Measurements from ENCODE around the gene USP47. TPM values are rescaled to one million over a fixed set of nuclear protein-coding genes. Genes with fewer than 3 reads are reported as not detected.

Gene USP47
- total RNA-seq, 2 experiments from 2014 or later = 34.5 to 38.4 TPM

- no peaks in the 10 kb centered on the region for H3K27me3 Mint-ChIP-seq (ENCODE audit: low read depth)
- POLR2A ChIA-PET = no interaction called here
Measured at GRCh38 chr11:11867720-11868119, 25.9 kb downstream of the USP47 start.

GRCh38 chr11:11871991-11872401 lies 30.2 kb downstream of the USP47 start:
- Mint-ChIP-seq H3K9me3 (ENCODE audit: insufficient read depth) (peaks cover 11% of the 10 kb centered on the region), H3K36me3 (ENCODE audit: low read depth) (peaks cover 12% of the 10 kb centered on the region), H3K4me1 (ENCODE audit: low read depth) (peaks cover 31% of the 10 kb centered on the region), H3K4me3 (no peak overlapping the region), H3K27ac (no peak overlapping the region), H3K27me3 (ENCODE audit: low read depth) (no peaks in the 10 kb centered on the region)
- ATAC-seq (no peak), DNase-seq (no peak)
- ChIA-PET CTCF (interaction anchor here (1.2 to 1.4 kb wide), 2 partner anchors 11 to 72 kb away, joined by 3 to 5 read pairs; no protein-coding TSS in a partner anchor), POLR2A (interaction anchor here (1.1 kb wide), 2 partner anchors 8 to 30 kb away, joined by 5 read pairs; partner anchors contain the start of gene USP47)

More at GRCh38 chr11:11867720-11868119, 25.9 kb downstream of the USP47 start:
- ATAC-seq = no peak
- peaks cover 53% of the 10 kb centered on the region for H3K4me1 Mint-ChIP-seq (ENCODE audit: low read depth)
- DNase-seq = no peak
- H3K4me3 Mint-ChIP-seq = no peak overlapping the region
- CTCF ChIA-PET = interaction anchor here (1.4 kb wide), 1 partner anchor 25 kb away, joined by 3 read pairs; no protein-coding TSS in a partner anchor
- no peak overlapping the region for H3K27ac Mint-ChIP-seq
- peaks cover 12% of the 10 kb centered on the region for H3K9me3 Mint-ChIP-seq (ENCODE audit: insufficient read depth)
- peaks cover 16% of the 10 kb centered on the region for H3K36me3 Mint-ChIP-seq (ENCODE audit: low read depth)

GRCh38 chr11:11876458-11876857 lies 34.7 kb downstream of the USP47 start:
- H3K4me1 Mint-ChIP-seq (ENCODE audit: low read depth) = peaks cover 16% of the 10 kb centered on the region

GRCh38 chr11:11880179-11880578 lies 38.4 kb downstream of the USP47 start:
- H3K36me3 Mint-ChIP-seq (ENCODE audit: low read depth) = peaks cover 19% of the 10 kb centered on the region
- H3K9me3 Mint-ChIP-seq (ENCODE audit: insufficient read depth) = no peaks in the 10 kb centered on the region
- H3K27me3 Mint-ChIP-seq (ENCODE audit: low read depth) = no peaks in the 10 kb centered on the region
- no peak for DNase-seq
- CTCF ChIA-PET = interaction anchor here (1.0 to 2.4 kb wide), 6 partner anchors 17 to 87 kb away, joined by 3 to 6 read pairs (median 4); no protein-coding TSS in a partner anchor
- peaks cover 19% of the 10 kb centered on the region for H3K4me1 Mint-ChIP-seq (ENCODE audit: low read depth)
- POLR2A ChIA-PET = interaction anchor here (0.7 to 0.9 kb wide), 2 partner anchors 9 to 600 kb away, joined by 3 to 5 read pairs; no protein-coding TSS in a partner anchor
- ATAC-seq = no peak
- no peak overlapping the region for H3K27ac Mint-ChIP-seq
- H3K4me3 Mint-ChIP-seq = no peak overlapping the region

More at GRCh38 chr11:11876458-11876857, 34.7 kb downstream of the USP47 start:
- DNase-seq (no peak), ATAC-seq (no peak)
- H3K36me3 Mint-ChIP-seq (ENCODE audit: low read depth) = peaks cover 10% of the 10 kb centered on the region
- H3K9me3 Mint-ChIP-seq (ENCODE audit: insufficient read depth) = no peaks in the 10 kb centered on the region
- ChIA-PET POLR2A (interaction anchor here (0.7 kb wide), 1 partner anchor 364 kb away, joined by 3 read pairs; no protein-coding TSS in a partner anchor), CTCF (interaction anchor here (0.7 to 1.7 kb wide), 7 partner anchors 11 to 85 kb away, joined by 3 to 7 read pairs (median 3); no protein-coding TSS in a partner anchor)
- no peak overlapping the region for H3K4me3 Mint-ChIP-seq
- H3K27ac Mint-ChIP-seq = no peak overlapping the region
- H3K27me3 Mint-ChIP-seq (ENCODE audit: low read depth) = no peaks in the 10 kb centered on the region

- DNase-seq (no peak), ATAC-seq (no peak)
- Mint-ChIP-seq H3K27ac (no peak overlapping the region), H3K4me3 (no peak overlapping the region), H3K27me3 (ENCODE audit: low read depth) (no peaks in the 10 kb centered on the region), H3K9me3 (ENCODE audit: insufficient read depth) (no peaks in the 10 kb centered on the region), H3K4me1 (ENCODE audit: low read depth) (peaks cover 22% of the 10 kb centered on the region), H3K36me3 (ENCODE audit: low read depth) (peaks cover 43% of the 10 kb centered on the region)
- ChIA-PET CTCF (interaction anchor here (1.7 to 2.7 kb wide), 2 partner anchors 33 to 39 kb away, joined by 4 to 10 read pairs; no protein-coding TSS in a partner anchor), POLR2A (no interaction called here)
Measured at GRCh38 chr11:11882539-11882938, 40.8 kb downstream of the USP47 start.

GRCh38 chr11:11884351-11884750 lies 42.6 kb downstream of the USP47 start:
- Mint-ChIP-seq H3K27me3 (ENCODE audit: low read depth) (no peaks in the 10 kb centered on the region), H3K27ac (no peak overlapping the region), H3K4me1 (ENCODE audit: low read depth) (peaks cover 26% of the 10 kb centered on the region), H3K4me3 (no peak overlapping the region), H3K36me3 (ENCODE audit: low read depth) (peaks cover 54% of the 10 kb centered on the region), H3K9me3 (ENCODE audit: insufficient read depth) (no peaks in the 10 kb centered on the region)
- POLR2A ChIA-PET = interaction anchor here (1.3 kb wide), 1 partner anchor 42 kb away, joined by 4 read pairs; no protein-coding TSS in a partner anchor
- DNase-seq (no peak), ATAC-seq (no peak)
- CTCF ChIA-PET = interaction anchor here (2.7 kb wide), 1 partner anchor 35 kb away, joined by 10 read pairs; no protein-coding TSS in a partner anchor

- no peak for ATAC-seq
- DNase-seq = no peak
- CTCF ChIA-PET = interaction anchor here (2.7 kb wide), 1 partner anchor 35 kb away, joined by 10 read pairs; no protein-coding TSS in a partner anchor
- POLR2A ChIA-PET = interaction anchor here (1.3 kb wide), 1 partner anchor 42 kb away, joined by 4 read pairs; no protein-coding TSS in a partner anchor
- Mint-ChIP-seq H3K27me3 (ENCODE audit: low read depth) (no peaks in the 10 kb centered on the region), H3K4me1 (ENCODE audit: low read depth) (peaks cover 29% of the 10 kb centered on the region), H3K4me3 (no peak overlapping the region), H3K27ac (peak overlapping the region; percentile 58), H3K9me3 (ENCODE audit: insufficient read depth) (no peaks in the 10 kb centered on the region), H3K36me3 (ENCODE audit: low read depth) (peaks cover 58% of the 10 kb centered on the region)
Measured at GRCh38 chr11:11884774-11885481, 43.2 kb downstream of the USP47 start.

GRCh38 chr11:11894486-11894885 lies 52.7 kb downstream of the USP47 start:
- no peaks in the 10 kb centered on the region for H3K9me3 Mint-ChIP-seq (ENCODE audit: insufficient read depth)
- no peak overlapping the region for H3K4me3 Mint-ChIP-seq
- ChIA-PET CTCF (interaction anchor here (0.7 to 1.3 kb wide), 3 partner anchors 23 to 95 kb away, joined by 3 to 4 read pairs (median 3); no protein-coding TSS in a partner anchor), POLR2A (no interaction called here)
- ATAC-seq (no peak), DNase-seq (no peak)
- peaks cover 19% of the 10 kb centered on the region for H3K36me3 Mint-ChIP-seq (ENCODE audit: low read depth)
- H3K27ac Mint-ChIP-seq = no peak overlapping the region
- no peaks in the 10 kb centered on the region for H3K27me3 Mint-ChIP-seq (ENCODE audit: low read depth)
- H3K4me1 Mint-ChIP-seq (ENCODE audit: low read depth) = peaks cover 11% of the 10 kb centered on the region

GRCh38 chr11:11895672-11896071 lies 53.9 kb downstream of the USP47 start:
- Mint-ChIP-seq H3K27ac (no peak overlapping the region), H3K4me3 (no peak overlapping the region), H3K9me3 (ENCODE audit: insufficient read depth) (no peaks in the 10 kb centered on the region), H3K4me1 (ENCODE audit: low read depth) (peaks cover 7% of the 10 kb centered on the region), H3K36me3 (ENCODE audit: low read depth) (peaks cover 15% of the 10 kb centered on the region), H3K27me3 (ENCODE audit: low read depth) (no peaks in the 10 kb centered on the region)
- ChIA-PET CTCF (interaction anchor here (1.6 to 1.7 kb wide), 2 partner anchors 19 to 46 kb away, joined by 3 to 5 read pairs; no protein-coding TSS in a partner anchor), POLR2A (interaction anchor here (0.7 kb wide), 1 partner anchor 1087 kb away, joined by 3 read pairs; the partner anchor contains the start of gene EIF4G2)
- DNase-seq = no peak
- ATAC-seq = no peak

GRCh38 chr11:11898648-11899047 lies 56.9 kb downstream of the USP47 start:
- Mint-ChIP-seq H3K27ac (no peak overlapping the region), H3K4me3 (no peak overlapping the region), H3K36me3 (ENCODE audit: low read depth) (peaks cover 12% of the 10 kb centered on the region), H3K4me1 (ENCODE audit: low read depth) (peaks cover 6% of the 10 kb centered on the region), H3K27me3 (ENCODE audit: low read depth) (no peaks in the 10 kb centered on the region), H3K9me3 (ENCODE audit: insufficient read depth) (no peaks in the 10 kb centered on the region)
- ATAC-seq (no peak), DNase-seq (no peak)
- ChIA-PET CTCF (interaction anchor here (1.7 kb wide), 2 partner anchors 49 to 54 kb away, joined by 5 to 7 read pairs; no protein-coding TSS in a partner anchor), POLR2A (no interaction called here)

- no peaks in the 10 kb centered on the region for H3K9me3 Mint-ChIP-seq (ENCODE audit: insufficient read depth)
- no peak overlapping the region for H3K27ac Mint-ChIP-seq
- DNase-seq (no peak), ATAC-seq (no peak)
- no peak overlapping the region for H3K4me3 Mint-ChIP-seq
- POLR2A ChIA-PET = no interaction called here
- H3K4me1 Mint-ChIP-seq (ENCODE audit: low read depth) = peaks cover 6% of the 10 kb centered on the region
- H3K36me3 Mint-ChIP-seq (ENCODE audit: low read depth) = peaks cover 14% of the 10 kb centered on the region
- CTCF ChIA-PET = interaction anchor here (1.7 kb wide), 1 partner anchor 54 kb away, joined by 5 read pairs; no protein-coding TSS in a partner anchor
- no peaks in the 10 kb centered on the region for H3K27me3 Mint-ChIP-seq (ENCODE audit: low read depth)
Measured at GRCh38 chr11:11899401-11899800, 57.6 kb downstream of the USP47 start.
